ENCODE results near the gene SLPI.

DNA sequence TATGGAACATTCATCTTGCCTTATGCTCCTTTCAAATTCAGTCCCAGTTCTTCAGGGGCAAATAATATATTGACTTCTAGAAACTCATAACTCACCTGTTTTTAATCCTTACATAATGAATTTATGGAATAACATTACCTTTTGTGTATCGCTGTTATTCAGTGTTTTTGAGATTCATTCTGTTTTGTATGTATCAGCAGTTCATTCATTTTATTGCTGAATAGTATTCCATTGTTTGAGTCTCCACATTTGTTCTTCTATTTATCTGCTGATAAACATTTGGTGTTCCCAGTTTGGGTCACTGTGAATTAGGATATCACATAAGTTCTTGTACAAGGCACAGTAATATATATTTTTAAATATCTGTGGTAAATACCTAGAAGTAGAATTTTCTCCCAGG lies 28.1 kb downstream of the SLPI start:
- TF ChIP-seq SUZ12 (IDR thresholded peaks at IDR 0.05; ENCODE audit: extremely low read depth, insufficient read depth, insufficient read length) (no peak), YY1 (IDR thresholded peaks at IDR 0.05; ENCODE audit: insufficient read depth, insufficient read length) (no peak), ZNF274 (IDR thresholded peaks at IDR 0.05; ENCODE audit: low read depth, low read length) (no peak)
